Stimulated activated CD8-positive, alpha-beta memory T cell treated with anti-CD3 and anti-CD28 coated beads, Interleukin-12 subunit alpha, Interleukin-12 subunit beta, amount 100 ng/mL, for 1 hour (primary cell): ENCODE results near the gene PEX7.
"Not testable (repeated sequence)": the region's sequence is repeated elsewhere in the genome, so short reads cannot be mapped to it uniquely, and the experiment has no call there.

ENCODE experiments used
- DNase-seq: peaks from one replicate; pipeline ENCODE4 v3.0.0-alpha.2; 2020; ENCODE audit warnings: low read depth

PEX7 gene

DNA sequence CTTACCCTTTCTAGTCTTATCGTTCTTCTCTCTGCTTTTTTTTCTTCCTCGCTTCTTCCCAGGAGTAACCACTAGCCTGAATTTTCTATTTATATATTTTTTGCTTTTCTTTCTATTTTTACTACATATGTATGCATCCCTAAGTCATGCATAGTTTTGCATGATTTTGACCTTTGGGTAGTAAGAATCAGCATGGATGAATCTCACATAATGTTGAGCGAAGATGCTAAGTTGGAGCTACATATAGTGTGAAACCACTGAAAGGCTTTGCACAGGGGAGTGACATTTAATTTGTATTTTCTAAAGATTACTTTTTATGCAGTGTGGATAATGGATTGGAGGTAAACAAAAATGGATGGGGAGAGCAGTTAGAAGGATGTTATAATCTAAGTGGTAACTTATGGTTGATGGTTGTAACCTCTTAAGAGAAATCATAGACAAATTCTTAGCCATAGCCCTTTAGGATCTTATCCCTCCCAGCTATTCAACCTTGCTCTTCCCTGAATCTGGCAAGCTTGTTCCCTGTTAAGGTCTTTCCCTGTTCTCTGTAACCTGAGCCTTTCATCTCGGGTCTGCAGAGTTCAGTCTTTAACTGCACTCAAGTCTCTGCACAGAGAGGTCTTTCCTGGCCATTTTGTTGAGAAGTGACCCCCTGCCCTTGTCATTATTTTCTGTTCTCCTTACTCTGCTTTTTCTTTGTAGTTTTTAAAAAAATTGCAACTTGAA, 18.0 kb downstream of the PEX7 start:
- DNase-seq, result no peak

DNA sequence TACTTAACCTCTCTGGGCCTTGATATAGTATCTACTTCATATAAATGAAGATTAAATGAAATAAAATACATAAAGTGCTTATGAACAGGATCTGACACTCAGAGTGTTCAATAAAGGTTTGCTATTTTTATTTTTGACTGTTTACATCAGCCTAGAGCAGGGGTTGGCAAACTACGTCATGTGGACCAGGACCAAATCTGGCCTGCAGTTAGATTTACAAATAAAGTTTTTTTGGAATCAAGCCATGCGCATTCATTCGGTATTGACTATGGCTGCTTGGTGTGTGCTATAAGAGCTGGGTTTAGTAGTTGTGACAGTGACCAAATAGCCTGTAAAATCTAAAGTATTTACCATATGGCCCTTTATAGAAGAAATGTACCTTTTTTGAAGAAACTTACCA, 20.8 kb downstream of the PEX7 start:
- DNase-seq, result no peak

DNA sequence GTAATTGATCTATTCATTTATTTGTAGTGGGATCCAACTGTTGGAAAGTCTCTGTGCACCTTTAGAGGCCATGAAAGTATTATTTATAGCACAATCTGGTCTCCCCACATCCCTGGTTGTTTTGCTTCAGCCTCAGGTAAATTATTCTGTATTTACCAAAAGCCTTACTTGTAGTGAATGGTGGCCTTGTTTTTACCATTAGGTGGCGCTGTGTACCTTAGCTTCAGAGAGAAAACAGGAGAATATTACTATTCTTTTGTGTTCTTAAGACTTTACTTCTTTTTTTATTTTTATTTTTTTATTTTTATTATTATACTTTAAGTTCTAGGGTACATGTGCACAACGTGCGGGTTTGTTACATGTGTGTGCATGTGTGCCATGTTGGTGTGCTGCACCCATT, 23.7 kb downstream of the PEX7 start:
- DNase-seq, result no peak

DNA sequence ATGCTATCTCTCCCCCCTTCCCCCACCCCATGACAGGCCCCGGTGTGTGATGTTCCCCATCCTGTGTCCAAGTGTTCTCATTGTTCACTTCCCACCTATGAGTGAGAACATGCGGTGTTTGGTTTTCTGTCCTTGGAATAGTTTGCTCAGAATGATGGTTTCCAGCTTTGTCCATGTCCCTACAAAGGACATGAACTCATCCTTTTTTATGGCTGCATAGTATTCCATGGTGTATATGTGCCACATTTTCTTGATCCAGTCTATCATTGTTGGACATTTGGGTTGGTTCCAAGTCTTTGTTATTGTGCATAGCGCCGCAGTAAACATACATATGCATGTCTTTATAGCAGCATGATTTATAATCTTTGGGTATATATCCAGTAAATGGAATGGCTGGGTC, 24.1 kb downstream of the PEX7 start:
- not testable (repeated sequence) for DNase-seq

DNA sequence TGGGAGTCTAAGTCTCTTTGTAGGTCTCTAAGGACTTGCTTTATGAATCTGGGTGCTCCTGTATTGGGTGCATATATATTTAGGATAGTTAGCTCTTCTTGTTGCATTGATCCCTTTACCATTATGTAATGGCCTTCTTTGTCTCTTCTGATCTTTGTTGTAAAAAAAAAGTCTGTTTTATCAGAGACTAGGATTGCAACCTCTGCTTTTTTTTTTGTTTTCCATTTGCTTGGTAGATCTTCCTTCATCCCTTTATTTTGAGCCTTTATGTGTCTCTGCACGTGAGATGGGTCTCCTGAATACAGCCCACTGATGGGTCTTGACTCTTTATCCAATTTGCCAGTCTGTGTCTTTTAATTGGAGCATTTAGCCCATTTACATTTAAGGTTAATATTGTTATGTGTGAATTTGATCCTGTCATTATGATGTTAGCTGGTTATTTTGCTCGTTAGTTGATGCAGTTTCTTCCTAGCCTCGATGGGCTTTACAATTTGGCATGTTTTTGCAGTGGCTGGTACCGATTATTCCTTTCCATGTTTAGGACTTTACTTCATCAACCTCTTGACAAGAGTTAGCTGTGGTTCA, 27.7 kb downstream of the PEX7 start:
- DNase-seq, result not testable (repeated sequence)

DNA sequence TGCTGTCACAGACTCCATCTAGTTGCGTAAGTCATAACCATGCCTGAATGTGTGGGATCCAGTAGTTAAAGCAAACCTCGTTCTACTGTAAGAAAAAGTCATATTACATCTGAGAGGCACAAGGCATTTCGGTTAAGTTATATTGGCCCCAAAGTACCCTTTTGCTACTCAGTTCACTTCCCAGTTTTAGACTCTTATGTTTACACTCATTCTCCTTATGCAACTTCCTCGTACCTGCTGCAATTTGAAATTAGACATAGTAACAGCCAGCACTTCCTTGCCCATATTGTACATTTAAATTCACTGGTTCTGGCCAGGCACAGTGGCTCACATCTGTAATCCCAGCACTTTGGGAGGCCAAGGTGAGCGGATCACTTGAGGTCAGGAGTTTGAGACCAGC, 37.0 kb downstream of the PEX7 start:
- no peak for DNase-seq

DNA sequence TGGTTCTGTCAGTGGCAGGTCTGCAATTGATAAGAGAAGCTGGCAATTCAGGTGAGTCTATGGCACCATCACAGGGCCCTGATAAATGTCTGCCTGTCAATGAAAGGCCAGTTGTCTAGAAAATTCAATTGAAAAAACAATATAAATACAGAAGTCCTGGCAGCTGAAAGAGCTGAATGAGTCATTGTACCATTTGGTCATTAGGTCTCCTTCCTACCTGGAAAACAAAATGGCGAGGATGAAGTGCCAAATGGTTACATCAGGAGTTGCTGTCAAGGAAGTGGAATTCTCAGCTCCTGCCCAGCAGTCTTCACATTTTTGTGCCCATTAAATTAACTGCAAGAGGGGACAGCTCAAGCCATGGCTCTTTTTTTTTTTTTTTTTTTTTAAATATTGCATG, 37.7 kb downstream of the PEX7 start:
- DNase-seq, result no peak

DNA sequence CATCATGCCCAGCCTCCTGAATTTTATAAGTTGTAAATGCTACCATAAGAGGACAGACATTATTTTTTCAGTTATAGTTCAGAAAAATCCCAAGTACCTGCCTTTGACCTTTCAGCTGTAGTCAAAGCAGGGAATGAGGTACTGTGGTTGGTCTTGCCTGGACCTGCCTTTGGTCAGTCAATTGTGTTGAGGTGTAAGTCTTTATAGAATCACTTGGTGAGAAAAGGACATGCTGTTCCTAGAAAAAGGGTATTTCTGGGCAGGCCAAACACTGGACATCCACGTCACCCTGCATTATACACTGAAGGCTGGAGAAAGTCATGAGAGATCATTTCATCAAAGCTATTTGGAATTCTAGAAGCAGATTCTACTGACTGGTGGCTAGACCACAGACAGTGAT, 40.3 kb downstream of the PEX7 start:
- no peak for DNase-seq

DNA sequence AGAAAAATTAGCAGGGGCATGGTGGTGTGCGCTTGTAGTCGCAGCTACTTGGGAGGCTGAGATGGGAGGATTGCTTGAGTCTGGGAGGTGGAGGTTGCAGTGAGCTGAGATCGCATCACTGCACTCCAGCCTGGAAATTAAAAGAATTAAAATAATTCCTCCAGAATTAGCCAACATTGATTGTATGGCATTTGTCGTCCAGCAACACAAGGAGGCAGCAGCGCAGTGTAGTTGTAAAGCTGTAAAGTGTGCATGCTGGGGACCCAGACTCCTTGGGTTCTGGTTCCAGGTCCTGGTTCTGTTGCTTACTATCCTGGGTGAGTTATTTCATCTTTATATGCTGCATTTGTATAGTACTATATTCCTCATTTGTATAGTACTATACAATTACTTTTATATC, 41.4 kb downstream of the PEX7 start:
- no peak for DNase-seq

DNA sequence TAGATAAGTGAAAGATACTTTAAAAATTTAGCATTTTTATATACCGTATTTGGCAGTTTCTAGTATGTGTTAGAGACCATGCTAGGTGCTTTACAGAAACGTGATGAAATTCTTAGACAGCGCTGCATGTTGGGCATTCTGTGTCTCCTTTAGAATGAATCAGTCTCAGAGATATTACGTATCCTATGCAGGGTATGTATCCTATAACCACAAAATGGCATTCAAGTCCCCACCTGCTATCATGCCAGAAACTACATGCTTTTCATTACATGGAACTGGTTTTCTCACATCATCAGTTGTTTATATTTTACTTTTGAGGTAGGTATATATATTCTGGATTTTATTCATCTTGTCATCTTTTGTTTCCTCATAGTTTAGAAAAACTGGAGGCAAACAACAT, 42.3 kb downstream of the PEX7 start:
- DNase-seq, result no peak

DNA sequence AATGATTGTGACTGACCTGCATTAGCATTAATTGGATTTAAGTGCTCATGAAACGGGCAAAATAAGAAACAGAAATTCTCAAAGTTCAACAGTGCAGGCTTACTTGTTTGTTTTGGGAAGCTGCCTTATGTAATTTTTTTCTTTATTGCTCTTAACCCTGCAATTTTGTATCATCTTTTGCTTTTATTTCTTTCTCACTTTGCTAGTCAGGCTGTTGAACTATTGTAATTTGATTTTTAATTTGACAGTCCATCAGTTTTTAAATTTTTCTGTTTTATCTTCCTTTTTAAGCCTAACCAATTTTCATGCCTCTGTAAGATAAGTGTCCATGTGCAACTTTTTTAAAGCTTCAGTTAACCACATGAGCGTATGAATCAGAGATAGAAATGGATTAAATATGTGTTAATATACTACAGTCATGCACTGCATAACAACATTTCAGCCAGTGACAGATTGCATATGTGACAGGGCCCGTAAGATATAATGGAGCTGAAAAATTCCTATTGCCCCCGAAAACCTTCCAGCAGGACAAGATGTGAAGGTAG, 44.6 kb downstream of the PEX7 start:
- no peak for DNase-seq

DNA sequence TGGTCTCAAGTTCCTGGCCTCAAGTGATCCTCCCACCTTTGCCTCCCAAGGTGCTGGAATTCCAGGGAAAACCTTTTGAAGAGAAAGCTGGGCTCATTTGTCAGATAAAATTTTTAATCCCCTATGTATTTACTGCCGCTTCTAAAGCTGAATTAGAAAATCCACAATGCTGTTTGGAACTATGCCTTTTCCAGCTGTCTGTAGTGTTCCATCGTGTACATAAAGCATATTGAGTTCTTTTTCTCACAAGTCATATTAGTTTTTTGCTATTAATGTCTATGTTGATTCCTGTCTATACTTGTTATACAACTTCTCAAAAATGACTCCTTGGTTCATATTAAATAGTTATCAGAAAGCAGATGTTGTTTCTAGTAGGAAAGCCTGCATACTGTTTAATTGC, 47.1 kb downstream of the PEX7 start:
- DNase-seq, result no peak

DNA sequence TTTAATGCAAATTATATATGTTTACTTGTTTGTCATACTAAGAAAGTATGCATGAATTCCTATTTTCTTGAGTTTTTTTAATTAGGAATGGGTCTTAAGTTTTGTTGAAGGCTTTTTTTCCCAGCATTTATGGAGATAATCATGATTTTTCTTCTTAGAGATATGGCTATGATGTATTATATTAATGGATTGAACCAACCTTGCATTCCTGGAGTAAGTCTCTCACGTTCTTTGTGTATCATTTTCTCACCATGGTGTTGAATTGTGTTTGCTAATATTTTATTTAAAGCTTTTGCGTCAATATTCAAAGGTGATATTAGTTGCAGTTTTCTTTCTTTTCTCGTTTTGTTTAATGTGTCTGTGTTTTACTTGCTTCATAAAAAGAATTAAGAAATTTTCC, 51.4 kb downstream of the PEX7 start:
- DNase-seq, result no peak

DNA sequence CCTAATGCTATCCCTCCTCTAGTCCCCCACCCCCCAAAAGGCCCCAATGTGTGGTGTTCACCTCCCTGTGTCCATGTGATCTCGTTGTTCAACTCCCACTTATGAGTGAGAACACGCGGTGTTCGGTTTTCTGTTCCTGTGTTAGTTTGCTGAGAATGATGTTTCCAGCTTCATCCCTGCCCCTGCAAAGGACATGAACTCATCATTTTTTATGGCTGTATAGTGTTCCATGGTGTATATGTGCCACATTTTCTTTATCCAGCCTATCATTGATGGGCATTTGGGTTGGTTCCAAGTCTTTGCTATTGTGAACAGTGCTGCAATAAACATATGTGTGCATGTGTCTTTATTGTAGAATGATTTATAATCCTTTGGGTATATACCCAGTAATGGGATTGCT, 54.1 kb downstream of the PEX7 start:
- not testable (repeated sequence) for DNase-seq

DNA sequence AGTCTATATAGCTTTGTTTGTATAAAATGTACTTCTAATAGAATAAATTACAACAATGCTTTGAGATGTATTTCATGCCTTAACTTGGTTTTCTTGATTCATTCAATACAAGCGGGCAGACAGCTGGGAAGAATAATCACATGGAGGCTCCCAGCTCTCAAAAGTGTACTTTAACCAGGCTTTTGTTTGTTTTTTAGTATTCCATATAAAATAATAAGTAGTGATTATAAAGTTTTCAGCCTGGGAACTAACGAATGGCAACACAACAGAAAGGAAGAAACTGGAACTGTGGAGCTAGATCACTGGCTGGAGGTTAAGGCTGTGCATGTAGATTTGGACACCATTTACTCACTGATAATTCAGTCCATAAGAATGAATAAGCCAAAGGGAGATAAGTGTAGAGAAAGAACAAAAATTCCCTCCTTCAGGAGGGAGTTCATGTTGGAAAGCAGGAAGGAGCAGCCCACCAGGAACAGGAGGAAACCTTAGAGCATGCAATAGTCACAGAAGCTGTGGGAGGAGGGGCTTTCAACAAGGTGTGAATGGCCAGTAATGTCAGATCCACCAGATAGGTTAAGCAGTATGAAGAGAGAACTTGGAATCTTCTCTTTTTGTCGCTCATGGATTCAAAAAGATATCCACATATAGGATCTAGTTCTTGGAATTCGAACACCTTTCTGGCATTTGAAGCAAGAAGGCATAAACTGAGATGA, 58.5 kb downstream of the PEX7 start:
- DNase-seq, result no peak

DNA sequence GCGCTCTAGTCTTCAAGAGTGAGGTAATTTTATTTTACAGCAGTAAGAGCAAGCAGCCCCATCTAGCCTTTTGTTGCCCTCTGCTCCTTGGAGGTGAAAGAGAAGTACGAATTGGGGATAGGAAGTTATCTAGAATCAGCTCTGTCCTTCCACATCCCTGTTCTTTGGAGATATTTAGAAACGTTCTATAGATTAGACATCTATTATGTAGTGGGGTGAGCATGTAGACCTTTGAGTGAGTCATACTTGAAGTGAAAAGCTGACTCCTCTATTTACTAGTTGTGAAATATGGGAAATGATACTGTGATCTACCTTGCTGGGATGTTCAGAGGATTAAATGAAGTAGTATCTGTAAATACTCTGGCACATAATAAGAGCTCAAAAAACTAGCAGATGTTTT, 63.7 kb downstream of the PEX7 start:
- no peak for DNase-seq

DNA sequence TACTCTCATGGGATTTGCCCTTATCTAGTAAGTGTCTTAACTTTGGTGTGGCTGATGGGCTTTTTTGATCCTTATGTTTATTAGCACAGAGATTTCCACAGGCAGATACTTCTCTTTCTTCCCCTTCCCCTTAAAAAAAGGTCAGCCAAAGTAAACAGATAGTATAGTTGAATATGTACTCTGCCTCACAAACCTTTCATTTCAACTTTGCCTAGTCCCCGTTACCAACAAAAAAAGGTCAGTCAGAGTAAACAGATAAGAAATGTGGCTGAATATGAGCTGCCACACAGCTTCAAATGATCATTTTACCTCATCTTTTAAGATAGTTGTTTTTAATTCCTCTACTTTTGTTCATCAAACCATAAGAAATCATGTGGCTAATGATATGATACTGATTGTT, 65.6 kb downstream of the PEX7 start:
- DNase-seq, result no peak

DNA sequence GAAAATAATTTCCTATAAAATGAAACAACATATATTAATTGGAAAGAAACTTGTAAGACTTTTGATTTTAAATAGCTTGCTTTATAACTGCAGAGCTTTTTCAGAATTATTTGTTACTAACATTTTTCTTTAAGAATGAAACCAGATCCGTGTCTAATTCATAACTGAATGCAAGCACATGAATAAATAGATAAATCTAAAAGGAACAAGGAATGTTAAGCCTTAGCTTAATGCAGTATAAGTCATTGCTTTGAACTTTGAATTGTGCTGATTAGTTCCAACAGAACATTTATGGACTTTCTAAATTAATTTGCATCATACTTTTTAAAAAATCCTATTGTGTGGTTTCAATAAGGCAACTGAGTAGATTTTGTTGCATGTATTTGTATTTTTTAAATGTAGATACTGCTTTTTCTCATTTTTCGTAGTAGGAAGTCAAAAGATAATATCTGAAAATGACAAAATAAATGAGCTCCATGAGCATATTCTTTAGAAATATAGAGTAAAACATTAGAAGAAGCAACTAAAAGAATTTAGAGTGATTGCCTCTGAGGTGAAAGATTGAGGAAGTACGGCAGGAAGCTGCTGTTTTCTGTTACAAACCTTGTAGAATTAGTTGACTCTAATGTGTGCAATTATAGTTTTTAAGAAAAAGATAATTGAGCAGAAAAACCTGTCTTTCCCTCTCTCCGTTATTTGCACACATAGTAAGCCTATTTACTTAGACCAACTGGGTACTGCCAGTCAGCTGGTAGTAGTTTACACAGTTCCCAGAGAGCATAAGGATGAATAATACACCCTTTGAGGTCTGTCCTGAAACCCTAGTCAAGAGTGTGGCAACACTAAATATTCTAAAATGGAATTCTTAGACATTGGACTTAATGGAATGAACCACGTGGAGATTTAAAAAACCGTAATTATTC, 67.1 kb downstream of the PEX7 start:
- DNase-seq, result no peak

DNA sequence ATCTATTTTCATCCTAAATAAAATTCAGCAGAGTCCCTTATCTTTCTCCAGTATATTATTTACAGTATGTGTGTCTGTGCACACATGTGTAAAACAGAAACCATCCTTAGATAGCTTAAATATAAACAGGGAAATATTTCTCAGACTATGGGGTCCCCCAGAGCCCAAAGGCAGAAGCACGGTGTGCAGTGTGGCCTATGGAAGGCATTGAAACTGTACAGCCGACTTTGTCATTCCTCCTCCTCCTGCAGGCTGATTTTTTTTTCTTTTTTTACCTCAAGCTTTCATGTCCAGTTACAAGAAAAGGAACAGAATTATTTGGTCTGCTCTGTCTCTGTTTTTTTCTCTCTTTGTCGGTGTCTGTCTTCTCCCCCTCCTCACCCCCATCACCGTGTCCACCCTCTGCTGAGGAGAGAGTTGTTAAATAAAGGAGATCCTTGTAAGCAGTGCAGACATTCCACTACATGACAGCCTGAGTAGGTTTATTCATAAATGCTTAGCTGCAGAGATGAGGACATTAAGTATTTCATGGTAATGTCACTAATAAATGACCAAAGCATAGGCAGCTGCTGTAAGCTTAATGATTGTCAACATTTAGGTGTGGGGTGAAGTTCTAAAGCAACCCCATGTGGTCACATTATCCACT, 67.9 kb downstream of the PEX7 start:
- no peak for DNase-seq

DNA sequence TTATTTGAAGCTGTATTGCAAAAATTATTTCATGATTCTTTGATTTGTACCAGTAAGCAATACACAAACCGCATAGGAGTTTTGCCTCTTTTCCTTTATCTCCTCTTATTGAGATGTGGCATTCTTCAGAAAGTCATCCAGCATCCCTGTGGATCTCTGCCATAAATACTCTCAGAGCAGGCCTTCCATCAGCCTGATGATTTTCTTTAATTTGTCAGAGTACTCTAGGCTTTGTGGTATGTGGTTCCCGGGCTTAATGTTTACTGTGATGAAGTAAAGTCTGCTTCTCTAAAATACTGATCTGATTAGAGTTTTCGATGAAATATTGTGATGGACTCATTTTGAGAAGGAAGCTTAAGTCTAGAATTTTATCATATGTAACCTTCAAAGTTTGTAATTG, 68.6 kb downstream of the PEX7 start:
- DNase-seq, result no peak

DNA sequence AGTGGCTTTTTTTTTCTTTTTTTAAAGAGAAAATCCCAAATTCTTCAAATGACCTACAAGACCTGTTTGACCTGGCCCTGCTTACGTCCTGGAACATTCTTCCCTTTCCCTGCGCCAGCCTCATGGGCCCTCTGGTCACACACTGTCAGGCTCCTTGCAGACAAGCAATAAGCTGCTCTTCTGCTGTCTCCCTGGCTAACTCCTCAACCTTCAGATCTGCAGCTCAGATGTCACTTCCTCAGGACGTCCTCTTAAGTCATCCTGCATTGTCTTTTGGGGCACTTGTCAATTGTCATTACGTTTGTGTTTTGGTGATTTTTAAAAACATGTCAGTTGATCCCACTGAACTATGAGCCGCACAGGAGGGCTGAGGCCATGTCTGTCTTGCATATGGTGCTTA, 70.8 kb downstream of the PEX7 start:
- no peak for DNase-seq

DNA sequence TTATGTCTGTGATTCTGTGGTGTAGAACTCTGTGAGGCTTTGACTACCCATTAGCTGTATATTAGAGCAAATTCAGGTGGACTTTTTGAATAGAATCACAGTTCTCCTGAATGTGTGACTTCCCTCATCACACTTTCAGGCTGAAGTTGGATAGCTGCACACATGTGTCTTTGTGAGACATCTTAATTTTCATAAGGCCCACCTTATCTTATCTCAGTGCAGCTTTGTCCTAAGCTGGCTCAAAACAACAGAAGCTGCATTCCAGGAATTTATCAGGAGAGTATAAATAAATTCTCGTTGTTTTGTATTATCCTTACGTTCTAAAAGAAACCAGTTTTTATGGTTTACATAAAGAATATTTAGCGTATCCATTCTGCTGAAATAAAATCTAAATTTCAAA, 73.5 kb downstream of the PEX7 start:
- DNase-seq, result no peak
